ENCODE measurements around the gene MC4R. TPM values are rescaled to one million over a fixed set of nuclear protein-coding genes. Genes with fewer than 3 reads are reported as not detected.

Gene MC4R
- total RNA-seq, 1 donor from 2014 or later: not detected

DNA sequence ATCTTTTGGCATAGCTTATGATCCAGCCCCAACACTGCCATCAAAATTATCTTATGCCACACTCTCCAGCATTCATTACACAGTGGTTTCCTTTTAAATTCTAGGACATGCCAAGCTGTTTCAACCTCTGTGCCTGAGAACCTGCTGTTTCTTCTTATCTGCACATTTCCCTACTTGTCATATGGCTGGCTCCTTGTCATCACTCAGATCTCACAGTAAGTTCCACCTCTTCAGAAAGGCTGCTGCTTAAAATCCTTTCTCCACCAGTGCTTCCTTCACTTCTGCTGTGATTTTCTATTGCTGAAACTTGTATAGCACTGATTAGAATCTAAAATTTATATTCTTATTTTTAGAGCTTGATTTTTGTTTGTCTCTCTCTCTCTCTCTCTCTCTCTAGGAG lies 43.4 kb downstream of the MC4R start:
- DNase-seq (ENCODE audit: low read depth in 2 of 2): no peak

DNA sequence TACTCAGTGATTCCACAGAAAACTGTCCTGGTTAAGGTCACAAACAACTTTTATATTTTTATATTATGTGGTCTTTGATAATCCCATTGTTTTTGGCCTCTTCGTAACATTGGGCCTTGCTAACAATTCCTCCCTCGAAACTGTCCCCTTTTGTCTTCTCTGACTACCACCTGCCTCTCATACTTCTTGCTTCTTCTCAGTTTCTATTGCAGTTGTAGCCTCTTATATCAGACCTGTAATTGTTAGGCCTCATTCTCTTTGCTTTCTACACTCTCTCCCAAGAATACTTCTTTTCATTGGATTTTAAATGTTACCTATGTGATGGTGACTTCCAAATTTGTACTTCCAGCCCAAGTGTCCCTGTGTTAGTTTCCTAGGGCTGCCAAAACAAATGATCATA lies 44.7 kb downstream of the MC4R start:
- DNase-seq (ENCODE audit: low read depth in 2 of 2): no peak

DNA sequence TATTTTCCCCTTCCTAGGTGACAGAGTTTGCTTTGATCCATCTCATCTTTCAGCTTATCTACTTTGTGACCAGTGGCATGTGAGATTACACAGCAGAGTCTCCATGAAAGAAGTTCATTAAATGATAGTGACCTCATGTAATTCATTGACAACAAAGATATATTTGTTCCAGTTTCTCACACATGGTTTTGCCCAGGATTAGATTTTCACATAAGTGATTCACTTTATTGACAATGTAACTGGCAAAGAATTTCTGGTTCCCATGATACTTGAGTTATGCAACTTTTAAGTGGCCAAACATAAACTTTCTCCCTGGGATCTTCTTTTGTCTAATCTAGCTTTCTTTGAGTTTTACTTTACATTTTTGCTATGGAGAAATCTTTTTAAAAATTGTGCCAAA lies 50.0 kb downstream of the MC4R start:
- no peak for DNase-seq (ENCODE audit: low read depth in 2 of 2)
